Measurements from ENCODE around the gene SDC3.

- TF ChIP-seq POLR2A (IDR thresholded peaks at IDR 0.05; ENCODE audit: low read length): peak; percentile 74
- TF ChIP-seq GATA1 (IDR thresholded peaks at IDR 0.05; ENCODE audit: low read depth, low read length): no peak
Measured at GRCh38 chr1:30823969-30824735, 84.4 kb downstream of the SDC3 start.

All from erythroblast (primary cell).